Keratinocyte (primary cell): ENCODE results near the gene ARPC1A. TPM values are rescaled to one million over a fixed set of nuclear protein-coding genes. Genes with fewer than 3 reads are reported as not detected.
A peak's percentile ranks its signal among the peaks of the same experiment; 100 is the strongest.

ENCODE experiments used
- DNase-seq: peaks from one replicate; pipeline ENCODE4 v3.0.0-alpha.2; 2011; ENCODE audit warnings: low read depth, missing footprints, low spot score
- FAIRE-seq: peaks from 2 replicates; lab custom pipeline; 2011; peaks lifted over from hg19 to GRCh38; lab: Jason Lieb, UNC
- H2AFZ ChIP-seq: 2 replicates; pipeline ENCODE4 v1.6.0; 2012; ENCODE audit warnings: low read length, control low read depth, inconsistent platforms; ENCODE audit not compliant: control insufficient read depth
- H3K27ac ChIP-seq: 2 replicates; pipeline ENCODE4 v1.5.1; 2011; ENCODE audit warnings: low read length; ENCODE audit not compliant: control insufficient read depth, insufficient read depth
- H3K27me3 ChIP-seq: 3 replicates; pipeline ENCODE4 v1.6.0; 2011; ENCODE audit warnings: low read length; ENCODE audit not compliant: control insufficient read depth, insufficient read depth; ENCODE audit errors: extremely low read depth
- H3K36me3 ChIP-seq, 2 experiments: 2 replicates in 1 of 2; 3 replicates in 1 of 2; pipeline ENCODE4 v1.5.1; 2011; ENCODE audit warnings: low read length in 2 of 2, mild to moderate bottlenecking in 1 of 2; ENCODE audit not compliant: control insufficient read depth in 2 of 2, insufficient read depth in 2 of 2; ENCODE audit errors: extremely low read depth in 1 of 2
- H3K4me1 ChIP-seq: 3 replicates; pipeline ENCODE4 v1.5.1; 2011; ENCODE audit warnings: low read length; ENCODE audit not compliant: control insufficient read depth, insufficient read depth; ENCODE audit errors: extremely low read depth
- H3K4me2 ChIP-seq: 3 replicates; pipeline ENCODE4 v1.6.0; 2011; ENCODE audit warnings: low read depth, low read length; ENCODE audit not compliant: control insufficient read depth, insufficient read depth; ENCODE audit errors: extremely low read depth
- H3K4me3 ChIP-seq, 3 experiments: fragments of 200-600 bp in 1 of 3; sonication (generic) in 1 of 3; 2 replicates in 2 of 3; 3 replicates in 1 of 3; pipeline ENCODE4 v1.5.1; 2011 to 2016; ENCODE audit warnings: low read length in 3 of 3, mild to moderate bottlenecking in 3 of 3, control low read depth in 2 of 3, inconsistent platforms in 1 of 3, low read depth in 1 of 3, mixed read lengths in 1 of 3, mixed run types in 1 of 3, moderate library complexity in 1 of 3; ENCODE audit not compliant: control insufficient read depth in 2 of 3, insufficient read depth in 2 of 3; ENCODE audit errors: extremely low read depth in 1 of 3
- H3K79me2 ChIP-seq: 2 replicates; pipeline ENCODE4 v1.6.0; 2012; ENCODE audit warnings: low read length; ENCODE audit not compliant: control insufficient read depth, insufficient read depth
- H3K9ac ChIP-seq: 3 replicates; pipeline ENCODE4 v1.6.0; 2011; ENCODE audit warnings: low read length; ENCODE audit not compliant: control insufficient read depth, insufficient read depth; ENCODE audit errors: extremely low read depth
- H3K9me1 ChIP-seq: 3 replicates; pipeline ENCODE4 v1.6.0; 2011; ENCODE audit warnings: low read length; ENCODE audit not compliant: control insufficient read depth, insufficient read depth; ENCODE audit errors: extremely low read depth
- H3K9me3 ChIP-seq: 2 replicates; pipeline ENCODE4 v1.5.1; 2012; ENCODE audit warnings: low read depth, low read length; ENCODE audit not compliant: control insufficient read depth
- H4K20me1 ChIP-seq: 3 replicates; pipeline ENCODE4 v1.6.0; 2011; ENCODE audit warnings: low read length; ENCODE audit not compliant: control insufficient read depth, insufficient read depth; ENCODE audit errors: extremely low read depth
- CTCF ChIP-seq, 3 experiments: IDR thresholded peaks in 1 of 3; conservative IDR thresholded peaks in 1 of 3; optimal IDR thresholded peaks in 1 of 3; 2 replicates in 2 of 3; 3 replicates in 1 of 3; pipeline versions ENCODE3 to v1.5.1; 2011; ENCODE audit warnings: low read length in 3 of 3, mild to moderate bottlenecking in 3 of 3, moderate library complexity in 2 of 3, control low read depth in 1 of 3, inconsistent platforms in 1 of 3; ENCODE audit not compliant: insufficient read depth in 2 of 3; ENCODE audit errors: extremely low read depth in 1 of 3
- EZH2 ChIP-seq: IDR thresholded peaks from one replicate; pipeline ENCODE4 v1.6.1; 2012; ENCODE audit warnings: inconsistent platforms, mild to moderate bottlenecking, low read length, moderate library complexity
- dilution Hi-C: fragments of 300-500 bp; cut with MboI; formaldehyde crosslinking; loops from one replicate; pipeline ENCODE4 v1.7.0; 2020; ENCODE audit warnings: low sequenced_read_pairs; ENCODE audit not compliant: extremely low pct_ligation_motif_present
- polyA plus RNA-seq, 5 experiments: library from polyadenylated mRNA; depleted of rRNA in 3 of 5; stranded (reverse) in 3 of 5; stranded (forward) in 1 of 5; unstranded in 1 of 5; fragments of >200 nt; gene quantifications; 1 replicate in 1 of 5; 2 replicates in 3 of 5; 3 replicates in 1 of 5; pipeline versions ENCODE4 v1.2.1 to v1.2.3, GENCODE V29; 2011 to 2012; ENCODE audit warnings: missing spikeins in 2 of 5, low read depth in 1 of 5, low replicate concordance in 1 of 5

The ARPC1A gene
- polyA plus RNA-seq, 1 donor (not counting 4 experiments of a cell fraction or from before 2014, with no cell fraction given): 133 TPM

DNA sequence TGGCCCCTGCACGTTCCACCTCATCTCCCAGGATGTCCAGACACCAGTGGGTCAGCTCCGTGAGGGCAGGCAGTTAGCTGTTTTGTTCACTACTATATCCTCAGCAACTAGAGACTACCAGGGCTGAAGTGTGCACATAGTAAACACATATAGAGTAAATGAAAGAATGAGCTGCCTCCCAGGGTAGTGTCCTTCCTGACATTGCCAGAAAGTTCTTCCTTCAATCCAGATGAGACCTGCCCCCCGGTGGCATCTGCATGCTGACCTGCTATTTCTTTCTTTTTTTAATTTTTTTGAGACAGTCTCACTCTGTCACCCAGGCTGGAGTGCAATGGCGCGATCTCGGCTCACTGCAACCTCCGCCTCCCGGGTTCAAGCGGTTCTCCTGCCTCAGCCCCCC is 14.0 kb upstream of the ARPC1A start:
- peaks cover 6% of the 10 kb centered on the region for H3K9me3 ChIP-seq
- H3K9me1 ChIP-seq: no peaks in the 10 kb centered on the region
- H3K4me1 ChIP-seq: peaks cover 14% of the 10 kb centered on the region
- no peak overlapping the region for H3K27ac ChIP-seq
- H3K36me3 ChIP-seq: peaks cover 0 to 1% of the 10 kb centered on the region in 2 experiments
- no peak overlapping the region for H3K4me3 ChIP-seq
- dilution Hi-C loops: loop anchor here (25.0 kb wide), 1 partner anchor 249 kb away; no protein-coding TSS in a partner anchor
- FAIRE-seq: no peak
- H3K4me2 ChIP-seq: no peak overlapping the region
- no peaks in the 10 kb centered on the region for H4K20me1 ChIP-seq
- H3K9ac ChIP-seq: no peak overlapping the region
- TF ChIP-seq EZH2: no peak
- peak in 1 of 3 experiments; percentile 50 for TF ChIP-seq CTCF (optimal IDR thresholded peaks at IDR 0.05 in 1 of 3, IDR thresholded peaks at IDR 0.05 in 1 of 3, conservative IDR thresholded peaks at IDR 0.05 in 1 of 3; ENCODE audit: extremely low read depth in 1 of 3, insufficient read depth in 2 of 3, low read length in 3 of 3)
- H3K79me2 ChIP-seq: no peaks in the 10 kb centered on the region
- H3K27me3 ChIP-seq: no peaks in the 10 kb centered on the region
- no peak for DNase-seq
- no peak overlapping the region for H2AFZ ChIP-seq

- Histone ChIP-seq H3K4me2 (peak overlapping the region; percentile 45), H3K9ac (peak overlapping the region; percentile 44), H4K20me1 (no peaks in the 10 kb centered on the region), H3K79me2 (no peaks in the 10 kb centered on the region), H2AFZ (peak overlapping the region; percentile 46), H3K9me1 (no peaks in the 10 kb centered on the region), H3K27ac (no peak overlapping the region), H3K4me1 (peaks cover 14% of the 10 kb centered on the region), H3K36me3 (peaks cover 0 to 1% of the 10 kb centered on the region in 2 experiments), H3K9me3 (peaks cover 6% of the 10 kb centered on the region), H3K4me3 (no peak overlapping the region), H3K27me3 (no peaks in the 10 kb centered on the region)
- peak; percentile 81 to 84 (median 84) for TF ChIP-seq CTCF (optimal IDR thresholded peaks at IDR 0.05 in 1 of 3, IDR thresholded peaks at IDR 0.05 in 1 of 3, conservative IDR thresholded peaks at IDR 0.05 in 1 of 3; ENCODE audit: extremely low read depth in 1 of 3, insufficient read depth in 2 of 3, low read length in 3 of 3)
- TF ChIP-seq EZH2: no peak
- DNase-seq: no peak
- dilution Hi-C loops: loop anchor here (25.0 kb wide), 1 partner anchor 250 kb away; no protein-coding TSS in a partner anchor
- FAIRE-seq: peak; percentile 83
Measured at GRCh38 chr7:99312316-99313203, 13.1 kb upstream of the ARPC1A start.
